ENCODE measurements around the gene ZBTB24. TPM values are rescaled to one million over a fixed set of nuclear protein-coding genes. Genes with fewer than 3 reads are reported as not detected.

Gene ZBTB24
- polyA plus RNA-seq, 2 of the 4 experiments (the other 2 are of a cell fraction) = 4.5 to 5.4 TPM

DNA sequence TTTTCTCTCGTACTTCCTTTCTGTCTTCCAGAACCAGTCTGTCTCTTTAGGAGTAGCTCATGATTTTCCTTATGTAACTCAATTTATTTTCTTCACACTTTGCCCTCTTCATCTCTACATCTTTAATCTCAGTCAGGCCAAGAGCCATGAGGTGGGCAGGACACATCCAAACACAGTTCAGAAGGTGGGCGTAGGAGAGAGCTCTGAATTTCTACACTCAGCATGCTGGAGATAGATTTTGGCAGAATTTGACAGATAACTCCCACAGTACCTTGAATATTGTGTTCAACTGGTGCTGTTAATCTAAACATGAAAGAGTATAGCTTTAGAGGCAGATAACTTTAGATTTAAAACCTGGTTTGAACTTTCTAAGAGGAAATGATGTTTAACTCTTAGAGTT, 23.8 kb upstream of the ZBTB24 start:
- CTCF ChIA-PET = interaction anchor here (1.0 to 1.4 kb wide), 2 partner anchors 10 to 546 kb away, joined by 3 read pairs; no protein-coding TSS in a partner anchor
- no peak for TF ChIP-seq EHMT2 (IDR thresholded peaks at IDR 0.05; ENCODE audit: low read depth)
- no peak for TF ChIP-seq JUN (IDR thresholded peaks at IDR 0.05)
- no peak for TF ChIP-seq PHF8 (IDR thresholded peaks at IDR 0.05; ENCODE audit: borderline replicate concordance, low read depth)
- TF ChIP-seq CBX8 (IDR thresholded peaks at IDR 0.05) = no peak
- no peak for TF ChIP-seq HDAC2 (IDR thresholded peaks at IDR 0.05)
- TF ChIP-seq, protein P1, sequence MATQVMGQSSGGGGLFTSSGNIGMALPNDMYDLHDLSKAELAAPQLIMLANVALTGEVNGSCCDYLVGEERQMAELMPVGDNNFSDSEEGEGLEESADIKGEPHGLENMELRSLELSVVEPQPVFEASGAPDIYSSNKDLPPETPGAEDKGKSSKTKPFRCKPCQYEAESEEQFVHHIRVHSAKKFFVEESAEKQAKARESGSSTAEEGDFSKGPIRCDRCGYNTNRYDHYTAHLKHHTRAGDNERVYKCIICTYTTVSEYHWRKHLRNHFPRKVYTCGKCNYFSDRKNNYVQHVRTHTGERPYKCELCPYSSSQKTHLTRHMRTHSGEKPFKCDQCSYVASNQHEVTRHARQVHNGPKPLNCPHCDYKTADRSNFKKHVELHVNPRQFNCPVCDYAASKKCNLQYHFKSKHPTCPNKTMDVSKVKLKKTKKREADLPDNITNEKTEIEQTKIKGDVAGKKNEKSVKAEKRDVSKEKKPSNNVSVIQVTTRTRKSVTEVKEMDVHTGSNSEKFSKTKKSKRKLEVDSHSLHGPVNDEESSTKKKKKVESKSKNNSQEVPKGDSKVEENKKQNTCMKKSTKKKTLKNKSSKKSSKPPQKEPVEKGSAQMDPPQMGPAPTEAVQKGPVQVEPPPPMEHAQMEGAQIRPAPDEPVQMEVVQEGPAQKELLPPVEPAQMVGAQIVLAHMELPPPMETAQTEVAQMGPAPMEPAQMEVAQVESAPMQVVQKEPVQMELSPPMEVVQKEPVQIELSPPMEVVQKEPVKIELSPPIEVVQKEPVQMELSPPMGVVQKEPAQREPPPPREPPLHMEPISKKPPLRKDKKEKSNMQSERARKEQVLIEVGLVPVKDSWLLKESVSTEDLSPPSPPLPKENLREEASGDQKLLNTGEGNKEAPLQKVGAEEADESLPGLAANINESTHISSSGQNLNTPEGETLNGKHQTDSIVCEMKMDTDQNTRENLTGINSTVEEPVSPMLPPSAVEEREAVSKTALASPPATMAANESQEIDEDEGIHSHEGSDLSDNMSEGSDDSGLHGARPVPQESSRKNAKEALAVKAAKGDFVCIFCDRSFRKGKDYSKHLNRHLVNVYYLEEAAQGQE (IDR thresholded peaks at IDR 0.05) = no peak
- no peak for TF ChIP-seq ZFP36 (IDR thresholded peaks at IDR 0.05; ENCODE audit: borderline replicate concordance, partially characterized antibody)
- TF ChIP-seq ZC3H11A (IDR thresholded peaks at IDR 0.05) = no peak
- no peak for TF ChIP-seq RAD21 (conservative IDR thresholded peaks at IDR 0.05 in 1 of 2, IDR thresholded peaks at IDR 0.05 in 1 of 2)
- no peak for TF ChIP-seq MAZ (IDR thresholded peaks at IDR 0.05; ENCODE audit: borderline replicate concordance, low read depth, low read length)
- TF ChIP-seq HOXB13 (CRISPR knock-in tag; IDR thresholded peaks at IDR 0.05; ENCODE audit: low read depth) = no peak
- no peak for TF ChIP-seq TP53 (CRISPR knock-in tag; IDR thresholded peaks at IDR 0.05)
- TF ChIP-seq, protein P2, sequence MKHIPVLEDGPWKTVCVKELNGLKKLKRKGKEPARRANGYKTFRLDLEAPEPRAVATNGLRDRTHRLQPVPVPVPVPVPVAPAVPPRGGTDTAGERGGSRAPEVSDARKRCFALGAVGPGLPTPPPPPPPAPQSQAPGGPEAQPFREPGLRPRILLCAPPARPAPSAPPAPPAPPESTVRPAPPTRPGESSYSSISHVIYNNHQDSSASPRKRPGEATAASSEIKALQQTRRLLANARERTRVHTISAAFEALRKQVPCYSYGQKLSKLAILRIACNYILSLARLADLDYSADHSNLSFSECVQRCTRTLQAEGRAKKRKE (CRISPR knock-in tag; IDR thresholded peaks at IDR 0.05; ENCODE audit: low read depth) = no peak
- TF ChIP-seq, protein P3, sequence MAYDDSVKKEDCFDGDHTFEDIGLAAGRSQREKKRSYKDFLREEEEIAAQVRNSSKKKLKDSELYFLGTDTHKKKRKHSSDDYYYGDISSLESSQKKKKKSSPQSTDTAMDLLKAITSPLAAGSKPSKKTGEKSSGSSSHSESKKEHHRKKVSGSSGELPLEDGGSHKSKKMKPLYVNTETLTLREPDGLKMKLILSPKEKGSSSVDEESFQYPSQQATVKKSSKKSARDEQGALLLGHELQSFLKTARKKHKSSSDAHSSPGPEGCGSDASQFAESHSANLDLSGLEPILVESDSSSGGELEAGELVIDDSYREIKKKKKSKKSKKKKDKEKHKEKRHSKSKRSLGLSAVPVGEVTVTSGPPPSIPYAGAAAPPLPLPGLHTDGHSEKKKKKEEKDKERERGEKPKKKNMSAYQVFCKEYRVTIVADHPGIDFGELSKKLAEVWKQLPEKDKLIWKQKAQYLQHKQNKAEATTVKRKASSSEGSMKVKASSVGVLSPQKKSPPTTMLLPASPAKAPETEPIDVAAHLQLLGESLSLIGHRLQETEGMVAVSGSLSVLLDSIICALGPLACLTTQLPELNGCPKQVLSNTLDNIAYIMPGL (CRISPR knock-in tag; IDR thresholded peaks at IDR 0.05; ENCODE audit: borderline replicate concordance) = no peak
- no peak for TF ChIP-seq SMC3 (IDR thresholded peaks at IDR 0.05)
- no peak for TF ChIP-seq EP300 (IDR thresholded peaks at IDR 0.05)
- no peak for TF ChIP-seq RARB (CRISPR knock-in tag; IDR thresholded peaks at IDR 0.05)
- TF ChIP-seq NR3C1 (IDR thresholded peaks at IDR 0.05) = no peak
- no peak for TF ChIP-seq NFE2L2 (conservative IDR thresholded peaks at IDR 0.05; ENCODE audit: low read length)
- TF ChIP-seq POLR2A (IDR thresholded peaks at IDR 0.05; ENCODE audit: low read length) = no peak
- Histone ChIP-seq H3K9me3 (no peaks in the 10 kb centered on the region), H3K4me1 (no peaks in the 10 kb centered on the region), H3K27ac (no peak overlapping the region), H3K4me3 (no peak overlapping the region), H3K4me2 (no peak overlapping the region)
- no peak for ATAC-seq
- POLR2A ChIA-PET = no interaction called here
- FAIRE-seq = no peak
- no peak for DNase-seq (ENCODE audit: low read depth in 1 of 2, low spot score in 1 of 2)
- 23% methylated on average over 2 of the region's 2 CpGs for WGBS (ENCODE audit: missing lambda C conversion rate)

GRCh38 chr6:109506314-109506713, 23.3 kb upstream of the ZBTB24 start:
- POLR2A ChIA-PET = no interaction called here
- CTCF ChIA-PET = interaction anchor here (1.0 to 1.4 kb wide), 2 partner anchors 9 to 547 kb away, joined by 3 read pairs; no protein-coding TSS in a partner anchor
- no peak for FAIRE-seq
- TF ChIP-seq EHMT2 (IDR thresholded peaks at IDR 0.05; ENCODE audit: low read depth) (no peak), GATA3 (IDR thresholded peaks at IDR 0.05; ENCODE audit: borderline replicate concordance) (no peak), POLR2A (IDR thresholded peaks at IDR 0.05; ENCODE audit: low read length) (no peak), ZC3H11A (IDR thresholded peaks at IDR 0.05) (no peak), MAFK (IDR thresholded peaks at IDR 0.05; ENCODE audit: partially characterized antibody) (no peak), ESRRA (IDR thresholded peaks at IDR 0.05; ENCODE audit: borderline replicate concordance, low read length) (no peak), JUNB (IDR thresholded peaks at IDR 0.05) (no peak), EP300 (IDR thresholded peaks at IDR 0.05) (no peak)
- TF ChIP-seq, protein P1 (IDR thresholded peaks at IDR 0.05) = no peak
- TF ChIP-seq, protein P4, sequence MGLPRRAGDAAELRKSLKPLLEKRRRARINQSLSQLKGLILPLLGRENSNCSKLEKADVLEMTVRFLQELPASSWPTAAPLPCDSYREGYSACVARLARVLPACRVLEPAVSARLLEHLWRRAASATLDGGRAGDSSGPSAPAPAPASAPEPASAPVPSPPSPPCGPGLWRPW (IDR thresholded peaks at IDR 0.05) = no peak
- TF ChIP-seq, protein P5, sequence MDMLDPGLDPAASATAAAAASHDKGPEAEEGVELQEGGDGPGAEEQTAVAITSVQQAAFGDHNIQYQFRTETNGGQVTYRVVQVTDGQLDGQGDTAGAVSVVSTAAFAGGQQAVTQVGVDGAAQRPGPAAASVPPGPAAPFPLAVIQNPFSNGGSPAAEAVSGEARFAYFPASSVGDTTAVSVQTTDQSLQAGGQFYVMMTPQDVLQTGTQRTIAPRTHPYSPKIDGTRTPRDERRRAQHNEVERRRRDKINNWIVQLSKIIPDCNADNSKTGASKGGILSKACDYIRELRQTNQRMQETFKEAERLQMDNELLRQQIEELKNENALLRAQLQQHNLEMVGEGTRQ (IDR thresholded peaks at IDR 0.05) = no peak

More at GRCh38 chr6:109506314-109506713, 23.3 kb upstream of the ZBTB24 start:
- Histone ChIP-seq H3K9me3 (no peaks in the 10 kb centered on the region), H3K27ac (no peak overlapping the region), H3K4me3 (no peak overlapping the region), H3K4me2 (no peak overlapping the region), H3K4me1 (no peaks in the 10 kb centered on the region)
- ATAC-seq (no peak), DNase-seq (ENCODE audit: low read depth in 1 of 2, low spot score in 1 of 2) (no peak)
- WGBS (ENCODE audit: missing lambda C conversion rate) = 39% methylated on average over 2 of the region's 2 CpGs

Measured in A549 (cell line).